GM21390 (cell line): ENCODE data around the gene COX8A.

ENCODE experiments used
- ATAC-seq: cut with Tn5 transposase; IDR thresholded peaks from one replicate; pipeline ENCODE4 v1.9.1; 2021; ENCODE audit not compliant: unreplicated experiment

COX8A gene

DNA sequence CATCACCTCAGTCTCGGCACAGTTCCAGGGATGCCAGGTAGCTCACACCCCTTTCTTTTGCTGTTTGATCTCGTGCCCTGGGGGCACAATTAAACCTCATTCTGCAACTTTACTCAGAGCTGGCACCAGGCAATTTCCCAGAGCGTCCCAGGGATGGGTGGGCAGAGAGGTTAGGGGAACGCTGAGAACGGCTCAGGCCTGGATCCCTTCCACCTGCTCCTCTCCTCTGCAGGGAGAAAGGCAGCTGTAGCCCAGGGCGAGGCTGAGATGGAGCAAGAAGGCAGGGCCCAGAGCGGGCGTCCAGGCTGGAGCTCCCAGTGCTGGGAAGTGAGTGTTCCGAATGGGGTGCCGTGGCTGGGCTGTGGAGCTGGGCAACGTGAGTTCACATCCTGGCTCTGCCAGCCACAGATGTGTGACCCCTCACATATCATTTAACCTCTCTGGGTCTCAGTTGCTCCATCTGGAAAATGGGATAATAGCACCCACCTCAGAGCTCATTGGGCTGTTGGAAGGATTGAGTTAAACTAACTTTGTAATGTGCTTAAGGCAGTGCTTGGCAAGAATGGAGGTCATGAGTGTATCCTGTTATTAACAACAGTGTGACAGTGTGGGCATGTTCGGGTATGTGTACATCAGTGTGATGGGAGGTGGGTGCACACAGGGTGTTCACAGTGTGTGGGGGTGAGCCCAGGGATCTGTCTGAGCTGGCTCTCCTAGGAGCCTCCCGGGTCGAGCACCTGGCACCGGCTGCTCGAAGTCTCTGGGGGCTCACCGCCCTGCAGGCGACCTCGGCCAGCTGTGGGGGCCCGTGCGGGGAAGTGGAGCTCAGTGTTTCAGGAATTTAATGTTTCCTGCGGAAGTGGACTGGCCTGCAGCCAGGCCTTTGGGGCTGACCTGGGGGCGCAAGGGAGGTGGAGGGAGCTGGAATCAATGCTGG is 27.3 kb downstream of the COX8A start:
- no peak for ATAC-seq

DNA sequence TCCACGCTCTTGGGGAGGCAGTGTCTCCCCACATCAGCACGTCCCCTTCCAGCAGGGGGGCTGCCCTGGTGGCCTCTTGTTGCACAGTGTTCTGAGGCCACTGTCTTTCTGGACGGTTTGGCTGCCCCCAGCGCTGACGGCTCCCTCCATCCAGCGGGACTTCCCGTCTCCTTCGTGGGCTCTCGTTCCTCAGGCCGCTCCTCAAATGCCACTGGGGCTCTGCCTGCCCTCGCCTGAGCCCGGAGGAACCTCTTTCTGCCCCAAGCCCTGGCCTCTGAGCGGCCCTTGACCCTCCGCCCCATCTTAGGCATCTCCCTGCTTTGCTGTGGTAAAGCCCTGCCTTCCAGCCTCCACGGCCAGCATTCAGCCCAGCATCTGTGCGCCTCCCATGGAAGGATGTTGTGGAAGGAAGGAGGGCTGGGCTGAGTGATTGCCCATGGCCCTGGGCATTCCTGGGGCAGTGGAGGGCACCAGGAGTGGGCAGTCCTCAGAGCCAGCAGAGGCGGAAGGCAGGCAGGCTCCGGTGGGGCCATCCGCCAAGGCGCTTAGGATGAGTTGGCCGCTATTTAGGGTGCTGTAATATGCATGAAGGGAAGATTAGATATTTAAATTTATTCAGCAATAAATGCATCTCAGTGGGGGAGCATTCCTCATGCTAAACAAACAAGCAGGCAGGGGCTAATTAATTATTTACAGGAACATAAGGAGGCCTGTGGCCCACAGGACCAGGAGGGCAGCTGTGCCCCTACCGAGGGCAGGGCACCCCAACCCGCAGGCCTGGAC is 29.6 kb downstream of the COX8A start:
- ATAC-seq, result no peak

DNA sequence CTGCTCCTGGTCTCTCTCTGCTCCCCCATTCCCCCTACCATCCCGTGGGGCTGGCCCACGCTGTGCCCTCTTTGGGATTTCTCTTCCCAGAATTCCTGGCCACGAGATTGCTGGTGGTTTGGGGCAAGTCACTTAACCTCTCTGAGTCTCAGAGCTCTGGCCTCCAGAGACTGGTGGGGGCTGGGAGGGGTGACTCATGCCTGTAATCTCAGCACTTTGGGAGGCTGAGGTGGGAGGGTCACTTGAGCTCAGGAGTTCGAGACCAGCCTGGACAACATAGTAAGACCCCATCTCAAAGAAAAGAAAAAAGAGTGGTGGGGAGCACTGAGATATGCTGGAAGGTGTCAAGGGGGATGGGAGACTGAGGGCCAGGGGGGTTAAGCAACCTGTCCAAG is 30.2 kb downstream of the COX8A start:
- ATAC-seq, result no peak

DNA sequence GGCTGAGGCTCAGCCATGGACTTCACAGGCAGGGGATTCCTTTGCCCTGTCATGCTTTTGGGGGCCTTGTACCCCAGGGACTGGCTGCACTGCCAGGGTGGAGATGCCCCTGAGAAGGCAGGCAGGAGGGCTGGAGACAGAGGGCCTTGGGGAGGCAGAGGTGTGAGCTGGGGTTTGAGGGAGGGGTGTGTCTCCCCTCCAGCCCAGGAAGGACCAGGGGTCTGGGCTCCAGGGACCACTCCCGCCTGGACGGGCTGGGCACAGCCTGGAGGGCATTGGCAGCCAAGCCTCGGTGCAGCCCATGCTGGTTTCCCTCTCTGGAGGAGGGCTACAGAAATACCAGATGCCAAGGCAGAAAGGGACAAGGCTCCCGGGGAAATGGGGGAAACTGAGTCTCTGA is 31.3 kb downstream of the COX8A start:
- no peak for ATAC-seq

DNA sequence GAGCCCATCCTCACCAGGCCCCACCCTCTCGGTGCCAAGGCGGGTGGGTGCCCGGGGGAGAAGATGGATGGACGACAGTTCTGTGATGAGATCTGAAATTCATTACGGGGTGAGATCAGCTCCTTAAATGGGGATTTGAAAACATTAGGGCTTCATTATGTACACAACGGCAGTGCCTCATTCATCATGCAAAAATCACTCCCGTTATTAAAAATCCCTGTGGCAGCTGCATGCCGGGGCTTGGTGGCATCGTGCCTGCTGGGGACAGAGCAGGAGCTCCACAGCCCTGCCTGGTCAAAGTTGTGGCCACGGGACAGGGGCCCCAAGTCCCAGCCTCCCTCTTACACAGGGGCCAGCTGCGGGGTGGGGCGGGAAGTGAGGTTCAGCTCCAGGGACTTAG is 32.0 kb downstream of the COX8A start:
- ATAC-seq, result no peak

GRCh38 chr11:64007160-64007628 is 32.8 kb downstream of the COX8A start:
- no peak for ATAC-seq

GRCh38 chr11:64007629-64008282 is 33.3 kb downstream of the COX8A start:
- ATAC-seq, result no peak

DNA sequence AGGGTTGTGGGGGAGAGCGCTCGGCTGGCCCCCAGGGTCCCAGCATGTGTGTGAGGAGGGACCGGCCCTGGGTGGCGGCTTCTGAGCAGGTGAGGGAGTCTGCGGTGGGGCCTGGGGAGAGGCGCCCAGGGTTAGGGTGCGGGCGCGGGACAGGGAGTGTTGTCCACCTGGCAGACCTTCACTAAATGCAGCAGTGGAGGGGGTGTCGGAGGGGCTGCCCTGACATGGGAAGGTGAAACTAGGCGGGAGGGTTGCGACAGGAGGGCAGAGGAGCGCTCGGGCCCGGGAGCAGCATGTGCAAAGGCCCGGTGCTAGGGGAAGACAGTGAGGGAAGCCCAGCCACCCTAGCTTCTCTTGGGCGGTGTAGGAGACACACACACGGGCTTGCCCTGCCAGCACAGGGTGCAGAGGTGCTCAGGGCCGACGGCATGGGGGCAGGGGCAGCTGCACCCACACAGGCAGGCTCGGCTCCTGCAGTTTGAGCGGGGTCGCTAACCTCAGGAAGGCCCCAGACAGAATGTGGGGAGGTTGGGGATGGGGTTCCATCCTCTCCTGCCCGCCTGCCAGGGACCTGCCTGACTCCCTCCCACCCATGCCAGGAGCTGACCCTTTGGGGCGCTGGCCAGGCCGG is 34.0 kb downstream of the COX8A start:
- no peak for ATAC-seq

GRCh38 chr11:64008914-64009633 is 34.7 kb downstream of the COX8A start:
- no peak for ATAC-seq

- ATAC-seq, result no peak
Measured at GRCh38 chr11:64009710-64010109, 35.3 kb downstream of the COX8A start.

DNA sequence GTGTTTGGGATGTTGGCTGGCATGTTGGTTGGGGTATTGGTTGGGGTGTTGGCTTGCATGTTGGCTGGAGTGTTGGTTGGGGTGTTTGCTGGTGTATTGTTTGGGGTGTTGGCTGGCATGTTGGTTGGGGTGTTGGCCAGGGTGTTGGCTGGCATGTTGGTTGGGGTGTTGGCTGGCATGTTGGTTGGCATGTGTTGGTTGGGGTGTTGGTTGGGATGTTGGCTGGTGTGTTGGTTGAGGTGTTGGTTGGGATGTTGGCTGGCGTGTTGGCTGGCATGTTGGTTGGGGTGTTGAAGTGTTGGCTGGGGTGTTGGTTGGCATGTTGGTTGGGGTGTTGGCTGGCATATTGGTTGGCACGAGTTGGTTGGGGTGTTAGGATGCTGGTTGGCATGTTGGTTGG is 36.4 kb downstream of the COX8A start:
- ATAC-seq, result no peak

GRCh38 chr11:64011371-64011770 is 37.0 kb downstream of the COX8A start:
- ATAC-seq, result no peak

- no peak for ATAC-seq
Measured at GRCh38 chr11:64013141-64013896, 38.9 kb downstream of the COX8A start.

GRCh38 chr11:64014356-64014755 is 39.9 kb downstream of the COX8A start:
- no peak for ATAC-seq

DNA sequence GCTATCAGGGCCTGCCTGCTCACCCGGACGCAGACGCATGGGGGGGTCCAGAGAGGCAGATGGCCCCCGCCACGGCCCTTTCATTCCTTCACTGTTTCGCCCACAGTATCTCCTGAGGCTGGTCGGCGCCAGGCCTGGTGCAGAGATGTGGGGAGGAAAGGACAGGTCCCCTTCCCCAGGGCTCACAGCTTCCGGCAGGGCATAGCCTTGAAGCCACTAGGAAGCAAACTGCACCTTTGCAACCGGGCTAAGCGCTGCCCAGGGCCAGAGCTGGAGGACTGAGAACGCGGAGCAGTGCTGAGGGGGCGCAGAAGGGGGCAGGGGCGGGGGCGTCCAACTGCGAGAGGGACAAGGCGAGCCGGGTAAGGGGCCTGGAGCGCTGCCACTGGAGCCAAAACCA is 41.1 kb downstream of the COX8A start:
- ATAC-seq, result no peak

DNA sequence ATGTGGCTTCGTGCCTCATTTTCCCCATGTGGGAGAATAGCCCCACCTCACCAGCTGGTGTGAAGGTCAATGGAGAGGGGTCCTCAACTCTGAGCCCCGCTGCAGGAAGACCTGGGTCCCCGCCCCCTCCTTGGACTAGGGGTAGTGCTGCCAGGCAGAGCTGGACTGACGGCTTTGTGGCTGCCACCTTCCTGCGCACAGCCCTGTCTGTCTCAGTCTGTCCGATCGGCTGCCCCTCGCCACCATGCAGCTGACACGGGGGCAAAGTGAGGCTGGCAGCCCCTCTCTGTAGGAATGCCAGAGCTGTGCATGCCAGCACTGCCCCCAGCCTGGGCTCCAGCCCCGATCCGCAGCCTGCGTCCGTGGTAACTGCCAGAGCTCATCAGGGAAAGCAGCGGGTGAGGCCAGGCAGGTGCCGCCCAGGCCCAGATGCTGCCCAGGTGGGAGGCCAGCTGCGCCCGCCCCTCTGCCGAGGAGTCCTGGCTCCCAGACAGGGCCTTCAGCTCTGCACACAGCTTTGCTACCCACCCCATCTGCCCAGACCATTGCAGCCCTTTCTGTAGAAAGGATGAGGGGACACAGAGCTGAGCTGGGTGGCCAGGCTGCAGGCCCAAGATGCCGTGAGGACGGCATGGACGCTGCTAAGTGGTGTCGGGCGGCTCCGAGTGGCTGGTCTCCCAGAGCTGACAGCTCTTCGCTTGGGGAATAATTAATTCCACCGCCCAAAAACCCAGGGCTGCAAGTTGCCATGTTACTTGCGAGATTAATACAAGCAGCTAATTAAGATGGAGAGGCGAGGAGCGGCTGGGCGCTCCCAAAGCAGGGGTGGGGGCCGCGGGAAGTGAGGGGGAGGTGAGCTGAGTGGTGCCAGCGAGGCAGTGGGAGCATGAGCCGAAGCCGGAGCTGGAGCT is 41.8 kb downstream of the COX8A start:
- ATAC-seq, result no peak

DNA sequence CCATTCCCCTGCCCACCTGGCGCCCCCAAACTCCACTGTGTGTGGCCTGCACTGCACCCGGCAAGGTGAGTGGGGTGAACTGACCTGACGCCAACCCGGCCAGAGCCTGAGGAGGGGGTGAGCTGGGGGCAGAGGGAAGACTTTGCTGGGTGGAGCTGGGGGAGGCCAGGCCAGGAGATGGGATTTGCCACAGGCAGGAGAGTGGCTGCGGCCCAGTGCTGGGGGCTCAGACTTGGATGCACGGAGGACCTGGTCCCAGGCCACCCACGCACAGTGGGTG is 43.5 kb downstream of the COX8A start:
- ATAC-seq, result no peak

DNA sequence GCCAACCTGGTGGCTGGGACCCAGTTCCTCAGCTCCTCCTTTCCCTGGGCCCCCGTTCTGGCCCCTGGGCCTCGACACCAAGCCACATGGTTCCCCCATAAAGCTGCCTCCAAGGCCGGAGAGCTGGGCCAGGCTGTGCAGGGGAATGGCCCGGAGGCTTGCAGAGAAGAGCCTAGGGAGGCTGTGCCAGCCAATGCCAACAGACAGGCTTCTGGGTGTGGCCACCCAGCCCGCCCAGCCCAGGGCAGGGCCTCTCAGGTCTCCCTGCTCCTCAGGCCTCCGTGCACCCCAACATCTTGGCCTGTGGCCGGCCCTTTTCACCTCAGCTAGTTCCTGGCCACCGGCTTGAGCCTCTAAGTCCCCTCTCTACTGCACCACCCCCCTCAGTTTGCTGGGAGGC is 43.9 kb downstream of the COX8A start:
- no peak for ATAC-seq
